Neural crest cell (in vitro differentiated cells): Measurements from ENCODE around the gene GALT. TPM values are rescaled to one million over a fixed set of nuclear protein-coding genes. Genes with fewer than 3 reads are reported as not detected.

ENCODE experiments used
- DNase-seq: peaks from one replicate; pipeline ENCODE4 v3.0.0; 2021; ENCODE audit warnings: low read depth, mixed read lengths, low spot score
- H3K27ac Mint-ChIP-seq: one replicate; pipeline ENCODE4 v1.8.0; 2021; ENCODE audit warnings: mild to moderate bottlenecking, mixed read lengths; ENCODE audit not compliant: unreplicated experiment
- H3K27me3 Mint-ChIP-seq: 2 replicates; pipeline ENCODE4 v1.8.0; 2021; ENCODE audit warnings: low read depth, mild to moderate bottlenecking, mixed read lengths
- H3K36me3 Mint-ChIP-seq: 2 replicates; pipeline ENCODE4 v1.8.0; 2021; ENCODE audit warnings: low read depth, mild to moderate bottlenecking, mixed read lengths
- H3K4me1 Mint-ChIP-seq: 2 replicates; pipeline ENCODE4 v1.8.0; 2021; ENCODE audit warnings: mixed read lengths
- H3K4me3 Mint-ChIP-seq: one replicate; pipeline ENCODE4 v1.8.0; 2021; ENCODE audit warnings: mild to moderate bottlenecking, mixed read lengths
- H3K9me3 Mint-ChIP-seq: 2 replicates; pipeline ENCODE4 v1.8.0; 2021; ENCODE audit warnings: mixed read lengths
- total RNA-seq: library from RNA; stranded (reverse); gene quantifications from 2 replicates; pipeline ENCODE4 v1.2.1, GENCODE V29; 2021
- TF ChIP-seq, protein P1 (sequence below): fragments of 200-600 bp; sonication (generic); conservative IDR thresholded peaks from 2 replicates; pipeline ENCODE4 v1.5.0; 2021; ENCODE audit warnings: antibody characterized with exemption, mild to moderate bottlenecking

Gene GALT
- total RNA-seq, 1 donor from 2014 or later, result 51.8 TPM

DNA sequence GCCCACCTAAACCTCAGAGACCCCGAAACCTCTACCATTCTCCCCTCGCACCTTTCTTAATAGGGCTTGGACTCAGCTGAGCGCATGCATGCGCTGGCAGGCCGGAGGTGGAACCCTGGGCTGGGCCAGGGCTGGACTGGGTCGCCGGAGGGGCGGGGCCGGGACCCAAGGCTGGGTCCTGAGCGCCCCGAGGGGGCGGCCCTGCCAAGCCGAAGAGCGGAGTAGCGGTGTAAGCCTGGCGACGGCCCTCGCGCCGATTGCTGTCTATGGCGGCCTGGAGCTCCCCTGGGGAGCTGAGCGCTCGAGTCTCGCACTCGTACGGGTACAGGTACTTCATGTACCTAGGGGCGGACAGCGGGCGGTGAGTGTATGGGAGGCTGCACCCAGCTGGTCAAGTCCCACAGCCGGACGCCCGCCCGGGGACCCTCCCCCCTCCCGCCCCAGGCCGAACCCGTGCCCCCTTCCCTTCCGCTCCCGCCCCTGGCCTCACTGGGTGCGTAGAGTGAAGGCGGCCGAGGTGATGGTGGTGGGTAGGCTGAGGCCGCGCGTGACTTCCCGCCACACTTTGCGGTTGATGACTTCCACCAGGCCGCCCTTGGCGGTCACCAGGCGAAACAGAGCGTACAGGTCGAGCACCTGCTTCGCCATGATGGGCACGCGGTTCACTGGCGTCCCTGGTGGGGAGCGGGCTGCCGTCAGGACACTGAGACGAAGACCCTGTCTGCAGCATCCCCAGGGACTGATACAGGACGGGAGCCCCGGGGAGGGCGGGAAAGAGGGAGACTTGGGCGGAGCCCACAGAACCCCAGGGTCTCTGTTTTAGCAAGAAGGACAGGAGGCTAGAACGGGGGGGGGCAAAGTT is 22.9 kb upstream of the GALT start:
- Mint-ChIP-seq H3K4me3 (peak overlapping the region; percentile 78), H3K4me1 (peaks cover 26% of the 10 kb centered on the region), H3K9me3 (peaks cover 2% of the 10 kb centered on the region), H3K36me3 (no peaks in the 10 kb centered on the region), H3K27ac (no peak overlapping the region), H3K27me3 (peaks cover 50% of the 10 kb centered on the region)
- DNase-seq, result no peak
- TF ChIP-seq, protein P1, sequence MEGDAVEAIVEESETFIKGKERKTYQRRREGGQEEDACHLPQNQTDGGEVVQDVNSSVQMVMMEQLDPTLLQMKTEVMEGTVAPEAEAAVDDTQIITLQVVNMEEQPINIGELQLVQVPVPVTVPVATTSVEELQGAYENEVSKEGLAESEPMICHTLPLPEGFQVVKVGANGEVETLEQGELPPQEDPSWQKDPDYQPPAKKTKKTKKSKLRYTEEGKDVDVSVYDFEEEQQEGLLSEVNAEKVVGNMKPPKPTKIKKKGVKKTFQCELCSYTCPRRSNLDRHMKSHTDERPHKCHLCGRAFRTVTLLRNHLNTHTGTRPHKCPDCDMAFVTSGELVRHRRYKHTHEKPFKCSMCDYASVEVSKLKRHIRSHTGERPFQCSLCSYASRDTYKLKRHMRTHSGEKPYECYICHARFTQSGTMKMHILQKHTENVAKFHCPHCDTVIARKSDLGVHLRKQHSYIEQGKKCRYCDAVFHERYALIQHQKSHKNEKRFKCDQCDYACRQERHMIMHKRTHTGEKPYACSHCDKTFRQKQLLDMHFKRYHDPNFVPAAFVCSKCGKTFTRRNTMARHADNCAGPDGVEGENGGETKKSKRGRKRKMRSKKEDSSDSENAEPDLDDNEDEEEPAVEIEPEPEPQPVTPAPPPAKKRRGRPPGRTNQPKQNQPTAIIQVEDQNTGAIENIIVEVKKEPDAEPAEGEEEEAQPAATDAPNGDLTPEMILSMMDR, result no peak

DNA sequence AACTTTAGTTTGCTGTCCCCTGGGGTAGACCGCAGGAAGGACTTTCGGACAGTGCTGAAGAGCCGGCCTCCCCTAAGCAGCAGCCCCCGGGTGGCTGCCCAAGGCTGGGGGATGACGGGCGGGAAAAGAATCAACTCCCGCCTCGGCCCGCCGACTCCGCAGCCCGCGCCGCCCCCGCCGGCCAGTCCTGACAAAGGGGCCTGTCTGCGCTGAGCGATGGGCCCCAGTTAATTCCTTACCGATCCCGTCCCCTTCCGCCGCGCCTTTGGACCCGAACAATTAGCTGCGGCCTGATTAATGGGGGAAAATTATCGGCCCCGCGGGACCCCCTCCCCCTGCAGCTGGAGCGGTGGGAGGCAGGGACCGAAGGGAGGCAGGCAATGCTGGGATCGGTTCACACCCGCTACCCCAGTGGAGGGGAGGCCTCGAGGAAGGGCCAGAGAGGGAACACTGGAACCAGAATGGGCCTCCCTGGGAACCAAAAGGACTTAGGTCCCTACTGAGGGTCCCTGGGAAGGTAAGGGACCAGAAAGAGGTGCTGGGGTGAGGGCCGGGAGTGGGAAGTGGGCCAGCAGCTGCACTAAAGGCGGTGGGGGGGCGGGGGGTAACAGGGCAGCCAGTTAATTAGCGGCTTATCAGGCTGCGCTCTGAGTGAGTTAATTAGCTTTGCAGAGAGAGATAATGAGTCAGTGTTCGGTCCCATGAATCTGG is 21.8 kb upstream of the GALT start:
- no peak for DNase-seq
- TF ChIP-seq, protein P1, result no peak
- Mint-ChIP-seq H3K27ac (peak overlapping the region; percentile 27), H3K36me3 (no peaks in the 10 kb centered on the region), H3K9me3 (peaks cover 2% of the 10 kb centered on the region), H3K4me3 (no peak overlapping the region), H3K4me1 (peaks cover 25% of the 10 kb centered on the region), H3K27me3 (peaks cover 58% of the 10 kb centered on the region)

DNA sequence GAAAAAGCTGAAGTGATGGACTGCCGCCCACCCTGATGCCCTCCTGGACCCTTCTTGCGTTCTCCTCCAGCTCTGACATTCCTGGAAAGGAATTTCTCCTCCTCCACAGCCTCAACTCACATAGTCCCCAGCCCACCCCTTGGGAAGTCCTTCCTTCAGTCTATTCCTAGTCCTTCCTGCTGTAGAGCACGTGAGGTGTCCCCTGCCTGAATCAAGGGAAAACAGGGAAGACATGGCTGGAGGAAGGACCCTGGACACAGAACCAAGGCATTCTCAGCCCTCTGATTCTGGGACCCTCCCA is 21.3 kb upstream of the GALT start:
- H3K9me3 Mint-ChIP-seq, result peaks cover 2% of the 10 kb centered on the region
- peaks cover 20% of the 10 kb centered on the region for H3K4me1 Mint-ChIP-seq
- H3K27ac Mint-ChIP-seq, result no peak overlapping the region
- no peaks in the 10 kb centered on the region for H3K36me3 Mint-ChIP-seq
- TF ChIP-seq, protein P1, result no peak
- H3K4me3 Mint-ChIP-seq, result no peak overlapping the region
- DNase-seq, result no peak
- peaks cover 63% of the 10 kb centered on the region for H3K27me3 Mint-ChIP-seq

DNA sequence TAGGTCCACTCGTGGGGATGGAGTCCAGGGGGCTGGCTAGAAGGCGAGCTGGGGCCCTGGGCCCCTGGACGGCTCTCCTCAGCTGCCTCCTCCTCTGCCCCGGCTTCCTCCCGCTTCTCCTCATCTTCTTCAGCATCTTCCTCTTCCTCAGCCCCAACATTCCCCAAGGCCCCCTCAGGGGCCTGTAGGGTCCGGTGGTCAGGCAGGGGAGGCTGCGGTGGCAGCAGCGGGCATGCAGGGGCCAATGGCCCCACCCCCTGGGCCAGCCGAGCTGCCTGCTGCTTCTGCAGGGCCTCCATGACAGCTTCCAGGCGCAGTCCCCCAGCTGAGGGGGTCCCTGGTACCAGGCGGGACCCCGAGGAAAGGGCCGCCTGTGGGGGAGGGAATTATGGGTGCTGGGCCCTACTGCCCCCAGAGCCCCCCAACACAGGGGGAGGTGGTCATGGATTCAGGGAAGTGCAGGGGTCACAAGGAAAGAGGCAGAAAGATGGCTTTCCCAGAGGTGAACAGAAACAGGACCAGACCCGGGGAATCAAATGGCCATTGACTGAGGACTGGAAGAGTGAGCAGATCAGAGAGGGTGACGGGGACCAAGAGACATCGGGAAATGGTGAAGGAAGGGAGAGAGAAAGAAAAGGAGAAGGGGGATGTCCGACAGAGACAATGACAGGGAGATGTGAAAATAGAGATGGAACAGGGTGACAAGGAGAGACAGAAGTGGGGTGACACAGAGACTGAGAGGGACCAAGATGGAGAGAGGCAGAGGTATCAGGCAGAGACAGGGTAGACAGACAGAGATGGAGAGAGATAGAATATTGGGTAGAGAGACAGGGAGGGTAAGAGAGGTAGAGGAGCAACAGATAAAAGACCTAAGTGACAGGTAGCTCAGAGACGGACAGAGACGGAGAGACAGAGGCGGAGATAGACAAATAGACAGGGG is 18.5 kb upstream of the GALT start:
- DNase-seq, result no peak
- no peaks in the 10 kb centered on the region for H3K9me3 Mint-ChIP-seq
- H3K4me3 Mint-ChIP-seq, result peak overlapping the region; percentile 77
- H3K4me1 Mint-ChIP-seq, result peaks cover 14% of the 10 kb centered on the region
- H3K27ac Mint-ChIP-seq, result no peak overlapping the region
- H3K36me3 Mint-ChIP-seq, result no peaks in the 10 kb centered on the region
- H3K27me3 Mint-ChIP-seq, result peaks cover 82% of the 10 kb centered on the region
- TF ChIP-seq, protein P1, result no peak
